GM21360 (cell line): ENCODE results near the gene ZNF454.
A peak's percentile ranks its signal among the peaks of the same experiment; 100 is the strongest.

Source experiments
- ATAC-seq: cut with Tn5 transposase; IDR thresholded peaks from one replicate; pipeline ENCODE4 v1.9.1; 2021; ENCODE audit warnings: mild to moderate bottlenecking, moderate library complexity; ENCODE audit not compliant: unreplicated experiment

The ZNF454 gene

DNA sequence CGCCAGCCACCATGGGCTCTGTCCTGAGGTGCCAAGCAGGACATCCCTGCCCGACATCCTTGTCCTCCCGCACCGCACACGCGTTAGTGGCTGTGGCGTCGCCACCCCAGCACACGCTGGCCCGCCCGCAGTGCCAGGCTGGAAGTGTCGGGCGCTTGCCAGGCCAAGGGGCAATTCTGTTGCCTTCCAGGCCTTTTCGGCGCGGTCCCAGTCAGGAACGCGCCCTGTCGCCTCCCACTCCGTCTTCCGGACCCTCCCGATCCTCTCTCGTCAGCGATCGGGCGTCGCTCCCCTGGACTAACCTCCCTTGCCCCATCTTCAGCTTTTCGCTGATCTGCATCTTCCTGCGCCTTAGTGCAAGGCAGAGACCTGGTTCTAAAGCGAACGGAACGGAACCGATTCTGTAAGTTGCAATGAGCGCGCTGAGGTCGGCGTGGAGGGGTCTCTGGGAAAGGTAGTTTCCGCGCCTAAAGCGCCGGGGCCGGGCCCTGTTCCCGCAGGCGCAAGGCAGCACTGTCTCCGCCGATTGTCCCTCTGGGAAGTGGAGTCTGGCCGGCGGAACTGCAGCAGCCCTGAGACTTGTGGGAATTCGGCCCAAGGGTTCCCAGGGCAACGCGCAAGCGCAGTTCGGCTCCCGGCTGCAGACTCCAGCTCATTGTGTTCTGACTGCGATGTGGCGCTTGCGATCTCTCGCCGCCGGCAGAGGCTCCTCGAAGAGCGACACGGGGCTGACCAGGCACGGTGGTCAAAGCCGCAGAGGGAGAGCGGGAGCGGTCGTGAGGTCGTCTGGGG, at the start of gene ZNF454:
ZNF454 (plus strand) TSS at position 630 of the 792 bp plus-strand sequence. CDS start 1,594 bp downstream, outside the sequence.
- no peak for ATAC-seq

DNA sequence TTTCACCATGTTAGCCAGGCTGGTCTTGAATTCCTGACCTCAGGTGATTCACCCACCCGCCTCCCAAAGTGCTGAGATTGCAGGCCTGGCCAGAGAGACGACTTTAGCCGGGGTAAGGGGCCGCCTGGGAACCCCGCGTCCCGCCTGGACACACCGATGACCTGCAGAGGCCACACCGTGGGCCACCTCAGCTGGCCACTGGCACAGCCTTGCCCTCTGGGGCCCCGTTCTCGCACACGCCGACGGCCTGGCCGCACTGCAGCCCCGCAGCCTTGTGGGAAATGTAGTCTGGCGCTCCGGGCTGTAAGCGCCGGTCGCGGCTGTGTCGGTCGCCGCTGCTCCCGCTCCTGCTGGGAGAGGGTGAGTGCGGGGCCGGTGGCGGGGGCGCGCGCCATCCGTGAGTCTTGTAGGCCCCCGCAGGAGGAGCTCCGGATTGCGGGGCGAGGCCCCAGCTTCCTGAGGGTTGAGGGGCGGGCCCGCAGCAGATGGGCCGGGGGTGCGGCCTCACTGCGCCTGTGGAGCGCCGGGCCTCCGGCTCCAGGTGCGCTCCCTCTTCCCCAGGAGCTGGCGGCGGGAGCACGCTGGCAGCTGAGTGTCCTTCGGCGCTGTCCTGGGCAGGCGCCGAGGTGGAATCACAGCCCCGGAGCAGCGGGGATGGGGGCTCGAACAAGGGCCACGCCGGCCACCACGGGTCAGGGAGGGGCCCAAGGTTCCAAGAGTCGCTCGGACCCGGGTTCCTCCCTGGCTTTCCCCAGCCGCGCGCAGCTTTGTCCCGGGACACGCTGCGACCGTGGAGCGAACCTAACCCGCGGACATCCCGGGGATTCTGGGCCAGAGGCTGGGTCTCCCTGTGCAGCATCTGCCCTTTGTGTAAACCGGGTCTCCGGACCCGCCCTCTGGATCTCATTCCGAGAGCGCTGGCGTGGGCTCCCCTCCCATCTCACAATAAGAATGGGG, 45.1 kb upstream of the ZNF454 start, which contains the start of gene ZFP2:
ZFP2 (plus strand) TSS at position 299 of the 957 bp plus-strand sequence. CDS start 35,401 bp downstream, outside the sequence.
- ATAC-seq: peak; percentile 74

DNA sequence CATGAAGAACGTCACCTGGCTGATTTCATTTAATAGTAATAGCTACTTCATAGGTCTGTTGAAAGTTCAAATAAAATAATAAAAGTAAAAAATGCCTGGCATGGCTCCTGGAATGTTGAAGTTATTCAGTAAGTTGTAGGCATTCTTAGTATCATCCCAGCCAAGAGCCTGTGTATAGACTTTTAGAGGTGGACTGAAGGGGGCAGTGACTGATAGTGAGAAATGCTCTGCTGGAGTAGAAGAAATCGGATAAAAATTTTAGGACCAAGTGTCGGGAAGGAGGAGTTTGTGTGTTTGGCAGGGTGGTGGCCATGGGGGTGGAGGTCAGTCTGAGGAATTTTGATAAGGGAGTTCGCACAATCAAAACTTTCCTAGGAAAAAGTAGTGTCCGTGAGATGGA, 41.7 kb upstream of the ZNF454 start:
- ATAC-seq: no peak

DNA sequence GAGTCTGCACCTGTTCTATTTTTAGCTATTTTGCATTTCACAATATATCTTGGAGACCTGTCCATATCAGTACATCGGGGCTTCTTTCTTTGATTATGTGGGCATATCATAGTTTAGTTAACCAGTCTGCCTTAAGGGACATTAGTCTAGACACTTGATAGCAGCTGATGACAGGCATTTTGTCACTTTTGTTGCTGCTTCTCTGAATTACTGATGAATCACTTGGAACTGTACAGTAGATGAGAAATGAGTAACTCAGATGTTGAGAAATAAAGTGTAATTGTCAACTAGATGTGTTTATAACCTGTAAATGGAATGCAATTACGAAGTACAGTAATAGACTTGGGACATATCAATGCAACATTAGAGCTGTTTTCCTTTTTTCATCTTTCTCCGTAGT, 38.1 kb upstream of the ZNF454 start:
- no peak for ATAC-seq

DNA sequence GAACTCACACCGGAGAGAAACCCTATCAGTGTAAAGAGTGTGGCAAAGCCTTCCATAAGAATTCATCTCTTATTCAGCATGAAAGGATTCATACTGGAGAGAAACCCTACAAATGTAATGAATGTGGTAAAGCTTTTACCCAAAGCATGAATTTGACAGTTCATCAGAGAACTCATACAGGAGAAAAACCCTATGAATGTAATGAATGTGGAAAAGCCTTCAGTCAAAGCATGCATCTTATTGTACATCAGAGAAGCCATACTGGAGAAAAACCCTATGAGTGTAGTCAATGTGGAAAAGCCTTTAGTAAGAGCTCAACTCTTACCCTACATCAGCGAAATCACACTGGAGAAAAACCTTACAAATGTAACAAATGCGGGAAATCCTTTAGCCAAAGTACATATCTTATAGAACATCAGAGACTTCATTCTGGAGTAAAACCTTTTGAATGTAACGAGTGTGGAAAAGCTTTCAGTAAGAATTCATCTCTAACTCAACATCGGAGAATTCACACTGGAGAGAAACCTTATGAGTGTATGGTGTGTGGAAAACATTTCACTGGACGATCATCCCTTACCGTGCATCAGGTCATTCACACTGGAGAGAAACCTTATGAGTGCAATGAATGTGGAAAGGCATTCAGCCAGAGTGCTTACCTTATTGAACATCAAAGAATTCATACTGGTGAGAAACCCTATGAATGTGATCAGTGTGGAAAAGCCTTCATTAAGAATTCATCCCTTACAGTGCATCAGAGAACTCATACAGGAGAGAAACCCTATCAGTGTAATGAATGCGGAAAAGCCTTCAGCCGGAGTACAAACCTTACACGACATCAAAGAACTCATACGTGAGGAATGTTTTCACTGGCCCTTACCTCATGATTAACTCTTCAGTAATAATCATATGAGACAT, 8.9 kb upstream of the ZNF454 start:
- ATAC-seq: no peak

DNA sequence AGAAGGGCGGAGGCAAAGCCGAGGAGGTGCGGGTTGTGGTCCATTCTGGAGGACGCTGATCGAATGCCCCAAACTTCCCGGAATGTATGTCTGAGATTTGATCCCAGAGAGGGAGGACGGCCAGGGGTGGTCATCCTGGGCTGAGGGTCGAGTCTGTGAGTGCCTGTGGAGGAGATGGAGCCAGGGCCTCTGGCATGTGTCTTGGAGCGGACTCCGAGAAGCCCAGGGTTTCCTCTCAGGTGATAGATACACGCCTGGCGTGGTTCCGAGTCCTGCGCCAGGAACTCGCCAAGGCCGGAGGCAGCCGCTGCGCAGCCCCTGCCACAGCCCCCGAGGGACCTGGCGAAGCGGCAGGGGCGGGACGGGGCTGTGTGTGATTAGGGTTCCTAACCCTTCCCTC, 363 bp downstream of the ZNF454 start:
- no peak for ATAC-seq

DNA sequence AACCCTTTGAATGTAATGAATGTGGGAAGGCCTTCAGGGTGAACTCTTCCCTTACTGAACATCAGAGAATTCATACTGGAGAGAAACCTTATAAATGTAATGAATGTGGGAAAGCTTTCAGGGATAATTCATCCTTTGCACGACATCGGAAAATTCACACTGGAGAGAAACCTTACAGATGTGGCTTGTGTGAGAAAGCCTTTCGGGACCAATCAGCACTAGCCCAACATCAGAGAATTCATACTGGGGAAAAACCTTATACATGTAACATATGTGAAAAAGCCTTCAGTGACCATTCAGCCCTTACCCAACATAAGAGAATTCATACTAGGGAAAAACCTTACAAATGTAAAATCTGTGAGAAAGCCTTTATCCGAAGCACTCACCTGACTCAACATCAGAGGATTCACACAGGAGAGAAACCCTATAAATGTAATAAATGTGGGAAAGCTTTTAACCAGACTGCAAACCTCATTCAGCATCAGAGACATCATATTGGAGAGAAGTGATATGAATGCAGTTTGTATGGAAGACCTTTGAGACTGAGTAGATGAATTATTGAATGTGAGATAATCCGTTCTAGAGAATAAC, 24.6 kb downstream of the ZNF454 start:
- no peak for ATAC-seq

DNA sequence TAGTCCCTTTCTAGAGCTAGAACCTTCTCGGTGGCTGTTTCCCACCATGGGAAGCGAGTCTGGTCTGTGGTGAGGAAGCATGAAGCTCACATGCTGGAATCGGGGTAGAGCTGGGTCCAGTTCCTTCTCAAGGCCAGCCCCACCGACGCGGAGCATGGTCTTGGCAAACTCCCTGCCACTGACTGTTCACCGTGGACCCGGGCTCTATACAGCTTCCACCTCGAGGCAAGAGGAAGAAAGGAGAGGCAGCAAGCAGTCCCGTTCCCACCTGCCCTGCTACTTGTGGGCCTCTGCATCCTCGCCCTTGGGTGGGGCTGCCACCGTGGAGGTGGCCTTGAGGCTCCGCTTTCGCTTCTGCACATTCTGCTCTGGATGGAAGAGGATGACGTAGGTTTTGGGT, 40.4 kb downstream of the ZNF454 start:
- ATAC-seq: no peak

DNA sequence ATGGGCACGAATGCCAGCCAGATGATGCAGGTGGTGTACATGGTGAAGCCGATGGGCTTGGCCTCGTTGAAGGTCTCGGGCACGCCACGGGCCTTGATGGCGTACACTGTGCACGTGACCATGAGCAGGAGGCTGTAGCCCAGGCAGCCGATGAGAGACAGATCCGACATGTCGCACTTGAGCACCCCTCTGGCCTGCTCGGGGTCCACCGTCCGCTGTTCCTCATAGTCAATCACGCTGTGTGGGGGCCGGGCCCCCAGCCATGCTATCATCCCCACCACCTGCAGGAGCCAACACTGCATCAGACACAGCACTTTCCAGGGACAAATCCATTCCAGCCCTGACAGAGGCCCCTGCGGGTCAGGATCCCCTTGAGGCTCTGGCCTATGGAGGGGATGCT, 41.9 kb downstream of the ZNF454 start:
- ATAC-seq: no peak

DNA sequence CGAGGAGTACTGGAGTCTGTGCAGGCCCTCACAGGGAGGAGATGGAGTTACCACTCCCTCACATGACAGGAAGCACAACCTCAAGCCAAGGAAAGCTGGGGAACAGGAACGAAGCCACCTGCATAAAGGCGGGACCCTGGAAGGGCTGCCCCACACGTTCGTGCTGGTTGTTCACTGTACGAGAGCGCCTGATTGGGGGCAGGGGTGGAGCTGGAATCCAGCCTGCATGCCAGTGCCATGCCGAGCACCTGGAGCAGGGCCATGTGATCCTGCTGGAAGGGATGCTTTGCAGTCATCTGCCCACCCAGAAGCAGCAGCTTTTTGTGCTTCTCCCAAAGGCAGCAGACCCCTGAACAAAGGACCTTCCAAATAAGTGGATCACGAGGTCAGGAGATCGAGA, 42.7 kb downstream of the ZNF454 start:
- ATAC-seq: no peak

DNA sequence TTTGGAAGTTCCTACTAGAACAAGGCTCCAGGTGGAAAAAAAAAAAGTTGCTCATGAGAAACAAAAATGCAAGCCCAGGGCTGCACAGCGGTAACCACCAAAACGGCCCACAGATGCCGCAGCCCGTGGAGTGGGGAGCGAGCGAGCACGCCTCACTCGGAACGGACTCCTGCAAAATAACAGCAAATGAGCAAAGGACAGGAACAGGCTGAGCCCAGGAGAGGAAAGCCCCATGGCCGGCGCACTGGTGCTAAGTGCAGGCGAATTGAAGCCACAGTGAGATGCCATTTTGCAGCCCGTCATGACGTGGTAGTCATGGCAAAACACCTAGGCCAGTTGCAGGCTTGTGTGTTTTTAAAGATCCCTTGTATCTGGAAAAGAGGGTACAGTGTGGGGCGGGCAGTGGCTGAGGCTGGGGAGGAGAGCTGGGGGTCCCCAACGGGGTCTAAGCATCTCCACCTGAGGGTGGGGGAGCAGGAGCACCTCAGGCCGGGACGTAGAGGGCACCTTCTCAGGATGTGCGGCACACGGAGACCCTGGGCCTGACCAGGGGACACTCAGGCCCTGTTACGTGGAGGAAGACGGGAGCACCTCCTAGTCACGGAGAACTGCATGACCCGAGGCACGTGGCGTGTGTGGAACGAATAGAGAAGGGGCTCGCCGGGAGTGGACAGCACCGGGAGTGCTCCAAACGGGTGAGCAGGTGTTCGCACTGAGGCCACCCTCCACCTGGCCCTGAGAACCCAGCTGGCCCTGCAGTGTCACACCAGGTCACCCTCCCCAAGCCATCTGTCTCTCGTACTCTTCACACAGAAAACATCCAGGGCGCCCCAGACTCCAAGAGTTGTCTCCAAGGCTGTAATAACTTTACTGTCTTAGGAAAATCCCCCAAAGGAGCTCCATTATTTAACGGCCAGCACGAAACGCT, 43.4 kb downstream of the ZNF454 start:
- no peak for ATAC-seq

DNA sequence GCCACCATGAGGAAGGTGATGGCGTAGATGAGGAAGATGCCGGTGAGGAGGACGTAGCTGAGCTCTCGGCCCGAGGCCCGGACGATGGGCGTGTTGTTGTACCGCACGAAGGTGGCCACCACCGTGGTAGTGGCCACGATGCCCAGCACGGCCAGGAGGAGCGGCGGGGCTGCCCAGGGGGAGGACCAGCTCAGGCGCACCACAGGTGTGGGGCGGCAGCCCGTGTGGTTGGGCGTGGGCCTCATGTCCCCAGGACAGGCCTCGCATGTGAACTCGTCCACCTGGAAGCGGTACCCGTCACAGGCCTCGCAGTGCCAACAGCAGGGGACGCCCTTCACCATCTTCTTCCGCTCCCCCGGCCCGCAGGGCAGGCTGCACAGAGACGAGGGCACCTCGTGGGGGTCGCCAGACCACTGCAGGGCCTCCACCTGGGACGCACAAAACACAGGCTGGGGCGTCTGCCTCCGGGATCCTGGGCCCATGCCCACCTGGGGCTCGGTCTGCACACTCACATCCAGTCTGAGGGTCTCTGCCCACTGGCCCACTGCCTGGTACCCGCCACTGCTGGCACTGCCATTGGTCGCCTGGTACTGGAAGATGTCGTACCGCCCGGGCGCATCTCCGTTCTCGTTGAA, 45.4 kb downstream of the ZNF454 start:
- ATAC-seq: no peak

DNA sequence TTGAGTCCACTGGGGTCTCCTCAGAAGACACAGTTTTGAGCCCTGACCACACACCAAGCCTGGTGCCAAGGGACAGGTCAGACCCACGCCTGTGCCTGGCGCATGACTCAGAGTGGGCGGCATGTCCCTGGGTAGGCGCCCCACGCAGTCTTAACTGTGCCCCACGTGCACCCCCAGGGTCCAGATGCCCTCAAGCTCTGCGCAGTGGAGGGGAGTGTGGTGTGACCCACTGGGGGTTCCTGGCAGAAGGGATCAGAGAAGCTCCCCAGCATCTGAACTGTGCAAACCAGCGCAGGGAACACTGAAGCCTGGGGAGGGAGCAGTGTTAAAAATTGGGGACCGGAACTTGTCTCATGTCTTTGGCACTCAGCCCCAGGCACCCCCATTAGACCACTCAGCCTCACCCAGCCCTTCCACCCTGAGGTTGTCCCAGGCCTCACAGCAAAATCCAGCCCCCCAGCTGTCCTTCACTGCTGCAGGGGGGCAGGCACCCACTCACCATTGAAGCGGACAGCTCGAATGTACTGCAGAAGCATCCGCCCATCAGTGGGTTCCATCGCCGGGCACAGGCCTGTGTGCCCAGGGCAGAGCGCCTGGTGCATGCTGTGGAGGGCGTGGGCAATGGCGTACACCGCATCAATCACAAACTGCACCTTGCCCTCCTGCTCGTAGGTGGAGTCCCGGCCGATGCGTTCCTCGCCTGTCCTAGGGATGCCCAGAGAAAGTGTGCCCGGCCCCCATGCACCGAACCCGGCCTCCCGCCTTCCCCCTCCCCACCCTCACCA, 47.6 kb downstream of the ZNF454 start:
- no peak for ATAC-seq

DNA sequence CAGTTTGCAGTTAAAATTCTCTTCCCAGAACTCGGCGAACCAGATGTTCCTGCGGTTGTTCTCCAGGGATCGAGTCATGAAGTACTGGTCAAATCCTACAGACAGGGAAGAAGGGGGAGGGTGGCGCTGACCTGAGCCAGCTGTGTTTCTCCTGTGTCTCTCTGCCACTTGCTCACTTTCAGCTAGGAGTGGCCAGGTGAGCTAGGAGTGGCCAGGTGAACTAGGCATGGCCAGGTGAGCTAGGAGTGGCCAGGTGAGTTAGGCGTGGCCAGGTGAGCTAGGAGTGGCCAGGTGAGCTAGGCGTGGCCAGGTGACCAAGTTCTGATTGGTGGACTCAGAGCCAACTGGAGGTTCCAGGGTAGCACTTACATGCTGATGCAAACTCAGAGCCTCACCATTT, 48.3 kb downstream of the ZNF454 start:
- ATAC-seq: no peak

DNA sequence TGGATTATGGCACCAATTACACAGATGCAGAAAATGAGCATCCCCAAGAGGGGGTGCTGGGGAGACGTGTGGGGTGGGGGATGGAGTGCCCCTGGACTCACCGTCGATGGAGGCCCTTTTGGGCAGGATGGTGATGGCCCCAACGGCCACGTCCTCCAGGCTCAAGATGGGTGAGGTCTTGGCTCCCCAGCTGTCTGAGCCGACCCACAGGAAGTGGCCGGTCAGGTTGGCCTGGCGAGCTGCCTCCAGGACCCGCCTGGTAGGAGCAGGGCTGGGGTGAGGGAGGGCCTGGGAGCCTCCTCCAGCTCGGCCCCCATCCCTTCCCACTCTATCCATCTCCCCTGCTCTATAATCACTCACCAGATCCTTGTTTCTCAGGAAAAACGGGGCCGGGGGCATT, 49.5 kb downstream of the ZNF454 start:
- ATAC-seq: no peak

DNA sequence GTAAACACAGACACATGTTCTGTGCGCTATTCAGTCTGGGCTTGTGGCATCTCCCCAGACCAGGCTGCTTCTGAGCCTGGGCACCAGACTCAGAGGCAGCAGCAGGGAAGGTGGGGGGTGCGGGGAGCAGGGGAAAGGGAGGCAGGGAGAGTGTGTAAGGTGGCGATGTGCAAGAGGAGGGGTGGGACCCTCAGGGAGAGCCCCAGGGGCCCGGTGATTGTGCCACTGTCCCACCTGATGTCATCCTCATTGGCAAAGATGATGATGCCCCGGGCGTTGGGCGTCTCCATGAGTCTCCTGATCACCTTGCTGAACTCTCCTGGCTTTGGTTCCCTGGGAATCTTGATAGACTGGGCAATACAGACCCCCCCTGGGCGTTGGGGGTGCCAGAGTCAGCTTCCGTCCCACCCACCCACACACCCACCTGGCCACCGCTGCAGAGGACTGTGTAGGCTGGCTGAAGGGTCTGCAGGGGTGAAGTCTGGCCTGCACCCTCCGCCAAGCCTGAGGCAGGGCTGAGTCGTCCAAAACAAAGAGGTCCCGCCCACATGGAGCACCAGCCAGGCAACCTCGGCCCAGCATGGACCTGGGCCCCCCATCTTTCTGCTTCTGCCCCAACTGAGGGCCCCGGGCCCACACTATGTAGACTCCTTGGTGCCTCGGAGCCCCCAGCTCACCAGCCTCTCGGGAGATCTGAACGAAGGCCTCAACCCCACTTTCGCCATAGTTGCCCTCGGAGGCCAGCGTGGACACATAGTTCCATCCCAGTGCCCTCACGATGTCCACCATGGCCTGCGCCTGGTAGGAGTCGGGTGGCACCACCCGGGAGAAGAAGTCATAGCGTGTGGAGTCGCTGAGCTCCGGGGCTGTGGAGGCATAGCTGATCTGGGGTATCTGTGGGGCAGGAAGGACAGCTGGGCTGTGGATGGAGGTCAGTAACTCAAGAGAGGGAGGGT, 50.5 kb downstream of the ZNF454 start:
- ATAC-seq: no peak
